ENCODE results near the gene PDZD7. TPM values are rescaled to one million over a fixed set of nuclear protein-coding genes. Genes with fewer than 3 reads are reported as not detected.
A peak's percentile ranks its signal among the peaks of the same experiment; 100 is the strongest.

Gene PDZD7
- total RNA-seq, 1 experiment from 2014 or later = 0.50 TPM

GRCh38 chr10:100993986-100994708 is 36.8 kb downstream of the PDZD7 start:
- H3K4me1 ChIP-seq (replicated peaks) = peaks cover 52% of the 10 kb centered on the region
- DNase-seq (ENCODE audit: low read depth in 1 of 2, low spot score in 2 of 2) = peak in 1 of 2 experiments; percentile 65
- no peaks in the 10 kb centered on the region for H3K27me3 ChIP-seq (replicated peaks)
- no peaks in the 10 kb centered on the region for H3K9me3 ChIP-seq (replicated peaks)
- H3K4me3 ChIP-seq = no peak overlapping the region
- peak overlapping the region; percentile 57 for H3K27ac ChIP-seq
- H3K36me3 ChIP-seq = peaks cover 47% of the 10 kb centered on the region

- no peaks in the 10 kb centered on the region for H3K9me3 ChIP-seq (replicated peaks)
- H3K36me3 ChIP-seq = peaks cover 70% of the 10 kb centered on the region
- H3K4me1 ChIP-seq (replicated peaks) = peaks cover 18% of the 10 kb centered on the region
Observed at GRCh38 chr10:100989088-100989487, 41.8 kb downstream of the PDZD7 start.

GRCh38 chr10:100988166-100988565 is 42.8 kb downstream of the PDZD7 start:
- Histone ChIP-seq H3K27me3 (replicated peaks) (no peaks in the 10 kb centered on the region), H3K4me3 (peak overlapping the region; percentile 90), H3K4me1 (replicated peaks) (peaks cover 16% of the 10 kb centered on the region), H3K27ac (no peak overlapping the region), H3K36me3 (peaks cover 61% of the 10 kb centered on the region), H3K9me3 (replicated peaks) (no peaks in the 10 kb centered on the region)
- DNase-seq (ENCODE audit: low read depth in 1 of 2, low spot score in 2 of 2) = no peak

More at GRCh38 chr10:100989088-100989487, 41.8 kb downstream of the PDZD7 start:
- H3K27me3 ChIP-seq (replicated peaks) = no peaks in the 10 kb centered on the region
- H3K27ac ChIP-seq = no peak overlapping the region
- no peak overlapping the region for H3K4me3 ChIP-seq
- DNase-seq (ENCODE audit: low read depth in 1 of 2, low spot score in 2 of 2) = no peak

- Histone ChIP-seq H3K9me3 (replicated peaks) (no peaks in the 10 kb centered on the region), H3K4me3 (peak overlapping the region; percentile 90), H3K27me3 (replicated peaks) (no peaks in the 10 kb centered on the region), H3K36me3 (peaks cover 63% of the 10 kb centered on the region), H3K27ac (no peak overlapping the region), H3K4me1 (replicated peaks) (peaks cover 16% of the 10 kb centered on the region)
- no peak for DNase-seq (ENCODE audit: low read depth in 1 of 2, low spot score in 2 of 2)
Observed at GRCh38 chr10:100987685-100988049, 43.3 kb downstream of the PDZD7 start.

- Histone ChIP-seq H3K27ac (no peak within 1 kb of the TSS), H3K27me3 (replicated peaks) (no peaks in the 10 kb centered on the region), H3K4me1 (replicated peaks) (peaks cover 16% of the 10 kb centered on the region), H3K36me3 (peaks cover 66% of the 10 kb centered on the region), H3K9me3 (replicated peaks) (no peaks in the 10 kb centered on the region), H3K4me3 (peak within 1 kb of the TSS; percentile 90)
- DNase-seq (ENCODE audit: low read depth in 1 of 2, low spot score in 2 of 2) = peak; percentile 75 to 80
Observed at GRCh38 chr10:100986952-100987684, 43.8 kb downstream of the PDZD7 start, which contains the start of the genes MRPL43 and TWNK. TSS of gene MRPL43 (minus strand) at chr10:100987497. CDS start at chr10:100987443, 54 bp downstream. TSS of gene TWNK (plus strand) at chr10:100987543. CDS start at chr10:100988211, 668 bp downstream.

GRCh38 chr10:100986623-100986951 is 44.3 kb downstream of the PDZD7 start:
- no peak for DNase-seq (ENCODE audit: low read depth in 1 of 2, low spot score in 2 of 2)
- H3K4me1 ChIP-seq (replicated peaks) = peaks cover 16% of the 10 kb centered on the region
- H3K9me3 ChIP-seq (replicated peaks) = no peaks in the 10 kb centered on the region
- H3K4me3 ChIP-seq = peak overlapping the region; percentile 90
- H3K27me3 ChIP-seq (replicated peaks) = no peaks in the 10 kb centered on the region
- no peak overlapping the region for H3K27ac ChIP-seq
- peaks cover 68% of the 10 kb centered on the region for H3K36me3 ChIP-seq

GRCh38 chr10:100985336-100985735 is 45.6 kb downstream of the PDZD7 start:
- Histone ChIP-seq H3K27me3 (replicated peaks) (no peaks in the 10 kb centered on the region), H3K27ac (no peak overlapping the region), H3K4me3 (no peak overlapping the region), H3K9me3 (replicated peaks) (no peaks in the 10 kb centered on the region), H3K4me1 (replicated peaks) (peaks cover 16% of the 10 kb centered on the region), H3K36me3 (peaks cover 65% of the 10 kb centered on the region)
- no peak for DNase-seq (ENCODE audit: low read depth in 1 of 2, low spot score in 2 of 2)

GRCh38 chr10:100984672-100985177 is 46.2 kb downstream of the PDZD7 start:
- Histone ChIP-seq H3K27ac (no peak overlapping the region), H3K4me3 (no peak overlapping the region), H3K4me1 (replicated peaks) (peaks cover 16% of the 10 kb centered on the region), H3K36me3 (peaks cover 65% of the 10 kb centered on the region), H3K9me3 (replicated peaks) (no peaks in the 10 kb centered on the region), H3K27me3 (replicated peaks) (no peaks in the 10 kb centered on the region)
- DNase-seq (ENCODE audit: low read depth in 1 of 2, low spot score in 2 of 2) = no peak

GRCh38 chr10:100983868-100984671 is 46.9 kb downstream of the PDZD7 start:
- H3K27ac ChIP-seq = no peak overlapping the region
- no peaks in the 10 kb centered on the region for H3K9me3 ChIP-seq (replicated peaks)
- no peak overlapping the region for H3K4me3 ChIP-seq
- no peak for DNase-seq (ENCODE audit: low read depth in 1 of 2, low spot score in 2 of 2)
- no peaks in the 10 kb centered on the region for H3K27me3 ChIP-seq (replicated peaks)
- H3K4me1 ChIP-seq (replicated peaks) = peaks cover 16% of the 10 kb centered on the region
- peaks cover 59% of the 10 kb centered on the region for H3K36me3 ChIP-seq

GRCh38 chr10:100982916-100983830 is 47.8 kb downstream of the PDZD7 start:
- H3K36me3 ChIP-seq = peaks cover 54% of the 10 kb centered on the region
- H3K27me3 ChIP-seq (replicated peaks) = no peaks in the 10 kb centered on the region
- no peak overlapping the region for H3K27ac ChIP-seq
- no peak overlapping the region for H3K4me3 ChIP-seq
- H3K4me1 ChIP-seq (replicated peaks) = peaks cover 15% of the 10 kb centered on the region
- H3K9me3 ChIP-seq (replicated peaks) = no peaks in the 10 kb centered on the region
- no peak for DNase-seq (ENCODE audit: low read depth in 1 of 2, low spot score in 2 of 2)

- no peak overlapping the region for H3K27ac ChIP-seq
- peaks cover 3% of the 10 kb centered on the region for H3K4me1 ChIP-seq (replicated peaks)
- H3K36me3 ChIP-seq = peaks cover 40% of the 10 kb centered on the region
- H3K27me3 ChIP-seq (replicated peaks) = no peaks in the 10 kb centered on the region
- H3K9me3 ChIP-seq (replicated peaks) = no peaks in the 10 kb centered on the region
- no peak overlapping the region for H3K4me3 ChIP-seq
- no peak for DNase-seq (ENCODE audit: low read depth in 1 of 2, low spot score in 2 of 2)
Observed at GRCh38 chr10:100981178-100981772, 49.7 kb downstream of the PDZD7 start.

- Histone ChIP-seq H3K4me3 (no peak overlapping the region), H3K27me3 (replicated peaks) (no peaks in the 10 kb centered on the region), H3K9me3 (replicated peaks) (no peaks in the 10 kb centered on the region), H3K36me3 (peaks cover 35% of the 10 kb centered on the region), H3K4me1 (replicated peaks) (no peaks in the 10 kb centered on the region), H3K27ac (no peak overlapping the region)
- peak in 1 of 2 experiments; percentile 28 for DNase-seq (ENCODE audit: low read depth in 1 of 2, low spot score in 2 of 2)
Observed at GRCh38 chr10:100980711-100981110, 50.2 kb downstream of the PDZD7 start.

Measured in SJSA1 (cell line).